ENCODE measurements around the gene NDRG2. TPM values are rescaled to one million over a fixed set of nuclear protein-coding genes. Genes with fewer than 3 reads are reported as not detected.

NDRG2 gene
- total RNA-seq, 1 donor: 1.8 TPM

DNA sequence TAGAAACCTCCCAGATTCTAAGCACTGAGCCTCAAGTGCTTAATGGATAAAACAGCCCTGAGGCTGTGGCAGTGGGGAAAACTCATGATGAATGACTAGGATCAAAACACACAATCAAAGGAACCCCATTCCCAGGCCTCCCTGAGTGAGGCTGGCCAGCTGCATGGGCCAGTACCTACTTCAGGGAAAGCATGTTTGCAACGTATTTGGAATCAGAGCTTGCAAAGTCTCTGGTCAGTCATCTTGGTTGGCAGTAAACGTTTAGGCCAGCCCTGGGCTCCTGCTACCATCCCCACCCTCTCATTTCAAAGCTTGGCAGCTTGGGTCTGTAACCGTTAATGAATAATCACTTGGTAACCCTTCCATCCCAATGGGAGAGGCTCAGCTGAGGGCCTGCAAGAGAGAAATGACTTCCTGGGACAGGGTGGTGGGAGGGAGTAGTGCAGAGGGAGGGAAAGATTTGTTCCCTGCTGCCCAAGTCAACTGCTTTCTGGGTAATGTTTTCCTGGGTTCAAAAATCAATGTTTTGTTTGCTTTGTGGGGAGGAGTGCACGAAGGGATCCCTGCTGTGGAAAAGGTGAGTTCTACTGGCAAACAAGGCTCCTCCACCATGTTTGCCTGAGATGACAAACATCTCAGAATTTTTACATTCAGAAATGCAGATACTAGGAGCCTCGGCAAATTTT is 30.7 kb upstream of the NDRG2 start:
- TF ChIP-seq CTCF (IDR thresholded peaks at IDR 0.05; ENCODE audit: insufficient read depth, low read length): no peak
- no peak for DNase-seq (ENCODE audit: low read depth)
- H3K4me3 ChIP-seq (ENCODE audit: low read depth, low read length): no peak overlapping the region

DNA sequence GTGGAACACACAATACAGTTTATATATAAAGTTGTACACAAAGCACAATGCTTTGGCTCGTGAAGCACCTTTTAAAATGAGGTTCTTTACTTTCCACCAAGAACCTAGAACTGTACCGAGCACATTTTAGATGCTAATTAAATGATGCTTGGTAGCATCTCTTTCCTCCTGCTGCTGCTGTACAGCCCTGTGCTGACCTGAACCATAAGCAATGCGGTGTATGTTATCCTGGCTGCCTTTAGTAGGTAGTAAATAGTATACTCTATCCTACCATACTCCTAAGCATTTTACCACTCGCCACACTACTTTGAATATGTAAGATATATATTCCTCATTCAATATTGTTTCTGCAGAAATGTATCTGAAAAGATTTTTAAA is 29.9 kb upstream of the NDRG2 start:
- no peak for TF ChIP-seq CTCF (IDR thresholded peaks at IDR 0.05; ENCODE audit: insufficient read depth, low read length)
- no peak for DNase-seq (ENCODE audit: low read depth)
- no peak overlapping the region for H3K4me3 ChIP-seq (ENCODE audit: low read depth, low read length)

DNA sequence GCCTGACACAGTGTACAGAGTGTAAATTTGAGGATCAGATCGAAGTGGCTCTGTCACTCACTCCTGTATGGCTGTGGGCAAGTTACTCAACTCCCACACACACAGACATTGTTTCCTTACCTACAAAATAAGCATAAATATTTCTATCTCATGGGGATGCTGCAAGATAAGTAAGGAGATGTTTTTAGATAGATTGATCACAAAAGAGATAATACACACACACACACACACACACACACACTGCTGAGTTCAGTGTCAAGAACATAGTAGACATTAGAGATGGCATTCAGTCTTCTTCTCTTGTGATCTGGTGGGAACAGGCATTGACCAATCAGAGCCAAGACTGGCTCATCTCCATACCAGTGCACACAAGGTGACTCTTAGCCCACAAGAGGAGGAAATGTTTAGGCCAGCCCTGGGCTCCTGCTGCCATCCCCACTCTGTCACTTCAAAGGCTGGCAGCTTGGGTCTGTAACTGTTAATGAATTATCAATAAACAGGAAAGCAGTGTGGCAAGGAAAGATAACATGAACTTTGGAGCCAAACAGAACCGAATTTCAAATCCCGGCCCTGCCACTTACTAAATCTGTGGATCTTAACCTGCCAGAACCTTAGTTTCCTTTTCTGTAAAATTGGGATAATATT is 29.4 kb upstream of the NDRG2 start:
- no peak for DNase-seq (ENCODE audit: low read depth)
- TF ChIP-seq CTCF (IDR thresholded peaks at IDR 0.05; ENCODE audit: insufficient read depth, low read length): no peak
- H3K4me3 ChIP-seq (ENCODE audit: low read depth, low read length): no peak overlapping the region

DNA sequence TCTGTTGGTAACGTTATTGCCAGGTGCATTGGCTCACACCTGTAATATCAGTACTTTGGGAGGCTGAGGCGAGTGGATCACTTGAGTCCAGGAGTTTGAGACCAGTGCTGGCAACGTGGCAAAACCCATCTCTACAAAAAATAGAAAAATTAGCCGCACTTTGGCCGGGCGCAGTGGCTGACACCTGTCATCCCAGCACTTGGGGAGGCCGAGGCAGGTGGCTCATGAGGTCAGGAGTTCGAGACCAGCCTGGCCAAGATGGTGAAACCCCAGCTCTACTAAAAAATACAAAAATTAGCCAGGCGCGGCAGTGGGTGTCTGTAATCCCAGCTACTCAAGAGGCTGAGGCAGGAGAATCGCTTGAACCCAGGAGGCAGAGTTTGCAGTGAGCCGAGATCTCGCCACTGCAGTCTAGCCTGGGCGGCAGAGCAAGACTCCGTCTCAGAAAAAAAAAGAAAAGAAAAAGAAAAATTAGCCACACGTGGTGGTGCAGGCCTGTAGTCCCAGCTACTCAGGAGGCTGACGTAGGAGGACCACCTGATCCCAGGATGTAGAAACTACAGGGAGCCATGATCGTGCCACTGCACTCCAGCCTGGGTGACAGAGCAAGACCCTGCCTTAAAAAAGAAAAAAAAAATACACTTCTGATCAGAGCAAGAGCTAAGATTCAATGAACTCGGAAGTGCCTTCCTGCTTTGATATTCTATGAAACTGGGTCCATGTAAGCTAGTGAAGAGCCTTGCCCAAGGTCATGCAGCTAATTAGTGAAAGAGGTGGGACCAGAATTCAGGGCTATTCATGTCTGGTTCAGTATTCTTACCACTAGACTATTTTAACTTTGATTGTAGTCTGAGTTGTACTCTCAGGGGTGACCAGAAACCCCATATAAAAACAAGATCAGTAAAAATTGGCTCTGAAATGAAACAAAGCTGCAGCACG is 28.6 kb upstream of the NDRG2 start:
- TF ChIP-seq CTCF (IDR thresholded peaks at IDR 0.05; ENCODE audit: insufficient read depth, low read length): no peak
- no peak for DNase-seq (ENCODE audit: low read depth)
- H3K4me3 ChIP-seq (ENCODE audit: low read depth, low read length): no peak overlapping the region

GRCh38 chr14:21050597-21050996 is 25.7 kb upstream of the NDRG2 start:
- H3K4me3 ChIP-seq (ENCODE audit: low read depth, low read length): no peak overlapping the region
- DNase-seq (ENCODE audit: low read depth): no peak
- TF ChIP-seq CTCF (IDR thresholded peaks at IDR 0.05; ENCODE audit: insufficient read depth, low read length): no peak

DNA sequence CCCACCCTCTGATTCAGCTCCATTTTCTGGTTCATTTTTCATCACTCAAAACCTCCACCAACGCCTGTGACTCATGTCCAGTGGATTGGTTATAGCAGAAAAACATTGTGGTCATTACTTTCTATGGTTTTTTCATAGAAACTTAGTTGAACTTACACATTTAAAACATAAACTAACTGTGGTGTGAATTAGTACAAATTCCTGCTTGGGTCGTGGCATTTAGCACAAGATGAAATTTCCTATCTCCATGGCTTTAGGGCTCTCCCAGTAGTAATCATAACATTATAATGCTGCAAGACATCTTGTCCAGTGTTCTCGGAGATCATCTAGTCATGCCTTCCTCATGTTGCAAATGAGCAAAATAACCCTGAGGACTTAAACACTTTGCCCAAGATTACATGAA is 24.4 kb upstream of the NDRG2 start:
- peak; percentile 62 for DNase-seq (ENCODE audit: low read depth)
- no peak overlapping the region for H3K4me3 ChIP-seq (ENCODE audit: low read depth, low read length)
- TF ChIP-seq CTCF (IDR thresholded peaks at IDR 0.05; ENCODE audit: insufficient read depth, low read length): no peak
